Epithelial cell of umbilical artery (primary cell): ENCODE data around the gene TBATA. TPM values are rescaled to one million over a fixed set of nuclear protein-coding genes. Genes with fewer than 3 reads are reported as not detected.

ENCODE experiments used
- total RNA-seq: library from RNA; depleted of rRNA; stranded (reverse); fragments of >200 nt; gene quantifications from 2 replicates; pipeline ENCODE4 v1.2.3, GENCODE V29; 2014

TBATA gene, protein sequence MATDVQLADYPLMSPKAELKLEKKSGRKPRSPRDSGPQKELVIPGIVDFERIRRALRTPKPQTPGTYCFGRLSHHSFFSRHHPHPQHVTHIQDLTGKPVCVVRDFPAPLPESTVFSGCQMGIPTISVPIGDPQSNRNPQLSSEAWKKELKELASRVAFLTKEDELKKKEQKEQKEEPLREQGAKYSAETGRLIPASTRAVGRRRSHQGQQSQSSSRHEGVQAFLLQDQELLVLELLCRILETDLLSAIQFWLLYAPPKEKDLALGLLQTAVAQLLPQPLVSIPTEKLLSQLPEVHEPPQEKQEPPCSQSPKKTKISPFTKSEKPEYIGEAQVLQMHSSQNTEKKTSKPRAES
- total RNA-seq: not detected in 2 replicates

DNA sequence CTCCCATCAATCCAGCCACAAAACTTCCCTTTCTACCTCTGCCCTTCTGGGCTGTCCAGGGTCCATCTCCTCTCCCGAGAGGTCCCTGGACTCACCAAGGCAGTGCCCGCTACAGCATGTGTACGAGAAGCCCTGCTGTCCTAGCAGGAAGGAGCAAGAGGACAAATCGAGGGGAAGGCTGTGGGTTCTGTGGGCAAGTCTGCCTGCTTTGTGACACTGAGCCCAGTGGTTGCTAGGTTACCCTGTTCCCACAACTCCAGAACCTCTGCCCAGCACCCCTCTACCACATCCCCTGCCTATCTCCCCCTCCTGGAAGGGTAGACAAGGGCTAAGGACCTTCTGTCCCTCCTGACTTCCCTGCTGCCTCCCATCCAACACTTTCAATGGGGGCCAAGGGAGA lies at the start of gene TBATA:
Gene TBATA, minus strand, starts transcription at position 188 of the 400 bp plus-strand sequence. CDS start 1,998 bp downstream, outside the sequence.

DNA sequence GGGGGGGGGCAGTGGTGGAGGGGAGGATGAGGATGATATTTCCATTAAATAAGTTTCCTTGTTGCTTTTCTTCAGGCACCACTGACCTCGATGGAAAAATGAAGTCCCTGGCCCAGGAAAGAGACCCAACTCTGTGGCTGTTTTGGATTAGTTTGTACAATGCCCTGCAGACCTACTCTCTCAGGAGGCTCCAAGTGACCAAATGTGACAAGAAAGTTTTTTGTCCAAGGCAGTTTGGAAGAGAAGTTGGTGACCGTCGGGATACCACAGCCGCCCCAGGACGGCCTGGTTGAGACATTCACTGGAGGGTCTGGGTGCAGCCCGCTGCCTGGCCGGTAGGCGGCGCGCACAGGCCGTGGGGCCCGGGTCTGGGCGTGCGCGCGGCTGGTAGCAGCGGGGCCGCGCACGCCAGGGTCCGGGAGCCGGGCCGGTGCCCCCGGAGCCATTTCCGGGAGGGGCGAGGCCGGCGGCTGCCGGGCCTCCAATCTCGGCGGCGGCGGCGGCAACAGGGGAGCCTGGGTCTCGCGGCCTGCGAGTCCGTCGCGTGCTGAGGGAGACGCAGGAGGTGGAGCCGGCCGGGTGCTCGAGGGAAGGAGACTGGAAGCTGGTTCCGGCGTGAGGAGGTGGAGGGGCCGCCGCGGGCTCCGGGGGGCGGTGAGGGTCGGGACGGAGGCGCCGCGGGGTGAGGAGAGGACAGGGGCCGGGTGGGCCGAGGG lies 30.5 kb upstream of the TBATA start, which contains the start of gene SGPL1:
Gene SGPL1, plus strand, starts transcription at position 445 of the 716 bp plus-strand sequence. CDS start 906 bp downstream, outside the sequence.

Other genes starting within 250 kb of the TBATA start
- gene PRF1, start 182.6 kb downstream of the TBATA start, total RNA-seq: not detected in 2 replicates
- gene ADAMTS14, start 112.9 kb downstream of the TBATA start, total RNA-seq: under 0.01 TPM in 1 of 2 replicates, not detected in the other
- 14.0 and 18.4 TPM in 2 replicates for gene SGPL1, start 30.6 kb upstream of the TBATA start, total RNA-seq
- gene PCBD1, start 103.2 kb upstream of the TBATA start, total RNA-seq: 49.0 and 50.6 TPM in 2 replicates